H9 (cell line): ENCODE data around the gene PTDSS2. TPM values are rescaled to one million over a fixed set of nuclear protein-coding genes. Genes with fewer than 3 reads are reported as not detected.

Experiments used
- DNase-seq: peaks from one replicate; pipeline ENCODE4 v3.0.0-alpha.2; 2017
- H2AFZ ChIP-seq: one replicate; pipeline ENCODE4 v1.6.1; 2013; ENCODE audit warnings: mild to moderate bottlenecking, low read length, control low read depth, moderate library complexity
- H2AK5ac ChIP-seq: 2 replicates; pipeline ENCODE4 v1.6.1; 2013; ENCODE audit warnings: low read length, control low read depth, mixed read lengths; ENCODE audit not compliant: insufficient read length
- H2BK120ac ChIP-seq: one replicate; pipeline ENCODE4 v1.6.1; 2013; ENCODE audit warnings: low read depth, mild to moderate bottlenecking, low read length, control low read depth, inconsistent platforms; ENCODE audit not compliant: poor library complexity, severe bottlenecking
- H2BK12ac ChIP-seq: 2 replicates; pipeline ENCODE4 v1.6.1; 2013; ENCODE audit warnings: low read length, control low read depth, mixed read lengths, low read depth; ENCODE audit not compliant: insufficient read length
- H2BK15ac ChIP-seq: 2 replicates; pipeline ENCODE4 v1.6.1; 2013; ENCODE audit warnings: low read depth, low read length, control low read depth
- H2BK20ac ChIP-seq: one replicate; pipeline ENCODE4 v1.6.1; 2013; ENCODE audit warnings: low read depth, mild to moderate bottlenecking, low read length, control low read depth, inconsistent platforms; ENCODE audit not compliant: poor library complexity, severe bottlenecking
- H2BK5ac ChIP-seq: 2 replicates; pipeline ENCODE4 v1.6.1; 2013; ENCODE audit warnings: low read length, control low read depth, mixed read lengths; ENCODE audit not compliant: insufficient read length
- H3K14ac ChIP-seq: 2 replicates; pipeline ENCODE4 v1.6.1; 2013; ENCODE audit warnings: low read length, control low read depth; ENCODE audit not compliant: insufficient read depth
- H3K18ac ChIP-seq: 2 replicates; pipeline ENCODE4 v1.6.1; 2013; ENCODE audit warnings: low read depth, mild to moderate bottlenecking, mixed read lengths, low read length, control low read depth; ENCODE audit not compliant: insufficient read length
- H3K23ac ChIP-seq: 2 replicates; pipeline ENCODE4 v1.6.1; 2013; ENCODE audit warnings: low read length, control low read depth, mixed read lengths, low read depth; ENCODE audit not compliant: insufficient read length
- H3K23me2 ChIP-seq: 2 replicates; pipeline ENCODE4 v1.6.1; 2013; ENCODE audit warnings: low read depth, mild to moderate bottlenecking, mixed read lengths, low read length, control low read depth; ENCODE audit not compliant: insufficient read length, poor library complexity, severe bottlenecking
- H3K27ac ChIP-seq: 2 replicates; pipeline ENCODE4 v1.5.1; 2013; ENCODE audit warnings: low read length, control low read depth, mixed read lengths, low read depth; ENCODE audit not compliant: insufficient read length
- H3K27me3 ChIP-seq: 2 replicates; pipeline ENCODE4 v1.6.1; 2013; ENCODE audit warnings: low read length, control low read depth, inconsistent platforms; ENCODE audit not compliant: insufficient read depth
- H3K4ac ChIP-seq: 2 replicates; pipeline ENCODE4 v1.6.1; 2013; ENCODE audit warnings: low read depth, mild to moderate bottlenecking, control low read depth, inconsistent platforms, low read length, moderate library complexity
- H3K4me1 ChIP-seq: 2 replicates; pipeline ENCODE4 v1.6.1; 2013; ENCODE audit warnings: low read length, control low read depth, inconsistent platforms; ENCODE audit not compliant: insufficient read depth
- H3K4me2 ChIP-seq: 2 replicates; pipeline ENCODE4 v1.6.1; 2013; ENCODE audit warnings: low read length, control low read depth, mixed read lengths; ENCODE audit not compliant: insufficient read length, insufficient read depth
- H3K56ac ChIP-seq: 2 replicates; pipeline ENCODE4 v1.6.1; 2013; ENCODE audit warnings: low read depth, mild to moderate bottlenecking, mixed read lengths, low read length, control low read depth; ENCODE audit not compliant: insufficient read length
- H3K79me1 ChIP-seq: 2 replicates; pipeline ENCODE4 v1.6.1; 2013; ENCODE audit warnings: low read depth, mild to moderate bottlenecking, moderate library complexity, low read length, control low read depth, inconsistent platforms; ENCODE audit not compliant: insufficient read depth, poor library complexity, severe bottlenecking
- H3K79me2 ChIP-seq: 2 replicates; pipeline ENCODE4 v1.6.1; 2013; ENCODE audit warnings: low read length, control low read depth, inconsistent platforms; ENCODE audit not compliant: insufficient read depth
- H3K9ac ChIP-seq: 2 replicates; pipeline ENCODE4 v1.6.1; 2013; ENCODE audit warnings: low read length, control low read depth, mixed read lengths; ENCODE audit not compliant: insufficient read length; ENCODE audit errors: extremely low read depth
- H3K9me3 ChIP-seq: one replicate; pipeline ENCODE4 v1.6.1; 2013; ENCODE audit warnings: low read depth, low read length, inconsistent platforms; ENCODE audit not compliant: control insufficient read depth
- H3T11ph ChIP-seq: one replicate; pipeline ENCODE4 v1.6.1; 2013; ENCODE audit warnings: mild to moderate bottlenecking, low read length, control low read depth, inconsistent platforms
- H4K20me1 ChIP-seq: one replicate; pipeline ENCODE4 v1.6.1; 2013; ENCODE audit not compliant: control insufficient read depth, insufficient read length, insufficient read depth
- H4K5ac ChIP-seq: 2 replicates; pipeline ENCODE4 v1.6.1; 2013; ENCODE audit warnings: low read depth, mild to moderate bottlenecking, mixed read lengths, low read length, control low read depth; ENCODE audit not compliant: insufficient read length
- H4K8ac ChIP-seq: replicated peaks from 2 replicates; pipeline ENCODE4 v1.6.1; 2013; ENCODE audit warnings: low read length, control low read depth, mixed read lengths, low read depth; ENCODE audit not compliant: insufficient read length
- H4K91ac ChIP-seq: 2 replicates; pipeline ENCODE4 v1.6.1; 2013; ENCODE audit warnings: low read depth, mild to moderate bottlenecking, moderate library complexity, mixed read lengths, low read length, control low read depth; ENCODE audit not compliant: insufficient read length
- H3K27ac Mint-ChIP-seq, 3 experiments: 2 replicates in 2 of 3; 3 replicates in 1 of 3; pipeline ENCODE4 v1.8.0; 2020 to 2021; ENCODE audit warnings: mixed read lengths in 3 of 3, mild to moderate bottlenecking in 1 of 3, moderate library complexity in 1 of 3
- H3K27me3 Mint-ChIP-seq: 2 replicates; pipeline ENCODE4 v1.8.0; 2021; ENCODE audit warnings: low read depth, mild to moderate bottlenecking, moderate library complexity, mixed read lengths
- H3K36me3 Mint-ChIP-seq, 3 experiments: 2 replicates in 2 of 3; 3 replicates in 1 of 3; pipeline ENCODE4 v1.8.0; 2020 to 2021; ENCODE audit warnings: low read depth in 3 of 3, mixed read lengths in 3 of 3; ENCODE audit not compliant: insufficient read depth in 1 of 3
- H3K4me1 Mint-ChIP-seq, 2 experiments: 2 replicates each; pipeline ENCODE4 v1.8.0; 2020; ENCODE audit warnings: mixed read lengths in 2 of 2
- H3K4me3 Mint-ChIP-seq, 2 experiments: 2 replicates in 1 of 2; 3 replicates in 1 of 2; pipeline ENCODE4 v1.8.0; 2020 to 2021; ENCODE audit warnings: mild to moderate bottlenecking in 2 of 2, mixed read lengths in 2 of 2, moderate library complexity in 1 of 2
- H3K9me3 Mint-ChIP-seq, 2 experiments: 2 replicates in 1 of 2; 3 replicates in 1 of 2; pipeline ENCODE4 v1.8.0; 2020; ENCODE audit warnings: mild to moderate bottlenecking in 2 of 2, mixed read lengths in 2 of 2, moderate library complexity in 1 of 2
- CTCF ChIP-seq: fragments of 200-600 bp; sonication (generic); conservative IDR thresholded peaks from 3 replicates; pipeline ENCODE4 v1.8.0; 2021; ENCODE audit warnings: antibody characterized with exemption, mild to moderate bottlenecking
- WGBS: extraction: QIAGEN DNeasy Blood & Tissue Kit; methylation state at CpG from one replicate; pipeline ENCODE4 v1.1.7; 2013; ENCODE audit warnings: missing lambda C conversion rate, low lambda C conversion rate, mixed read lengths; ENCODE audit not compliant: insufficient read length; ENCODE audit errors: extremely low coverage; 5-methylcytosine and 5-hydroxymethylcytosine counted together
- total RNA-seq: library from RNA; stranded (reverse); gene quantifications from 2 replicates; pipeline ENCODE4 v1.2.1, GENCODE V29; 2021

The PTDSS2 gene
- total RNA-seq, 1 experiment from 2014 or later = 55.3 TPM

- no peak overlapping the region for H3K27ac Mint-ChIP-seq
- Histone ChIP-seq H2AFZ (no peak overlapping the region), H3K79me2 (no peaks in the 10 kb centered on the region; the same call in 1 of the 2 replicates), H3K14ac (no peak overlapping the region), H2AK5ac (no peak overlapping the region), H2BK12ac (no peak overlapping the region), H3K4me2 (no peak overlapping the region), H4K5ac (no peak overlapping the region), H3K23me2 (peaks cover 10% of the 10 kb centered on the region), H3K4ac (no peak overlapping the region), H3K79me1 (no peaks in the 10 kb centered on the region), H3K4me1 (no peaks in the 10 kb centered on the region), H4K8ac (no peak overlapping the region), H4K91ac (no peak overlapping the region), H4K20me1 (peaks cover 4% of the 10 kb centered on the region), H2BK5ac (no peak overlapping the region), H3T11ph (no peak overlapping the region), H2BK15ac (no peak overlapping the region), H3K9me3 (no peaks in the 10 kb centered on the region), H3K56ac (no peak overlapping the region), H2BK120ac (no peak overlapping the region), H3K27me3 (no peaks in the 10 kb centered on the region; the same call in 1 of the 2 replicates), H3K27ac (no peak overlapping the region), H3K9ac (no peak overlapping the region), H3K23ac (no peak overlapping the region), H3K18ac (no peak overlapping the region), H2BK20ac (no peak overlapping the region)
- H3K4me1 Mint-ChIP-seq = peaks cover 8 to 10% of the 10 kb centered on the region in 2 experiments
- WGBS = no CpG with 5 or more reads among the region's 21 CpGs
- H3K27me3 Mint-ChIP-seq = peaks cover 34% of the 10 kb centered on the region
- H3K36me3 Mint-ChIP-seq = no peaks in the 10 kb centered on the region; a peak in 1 of 7 replicates
- DNase-seq = no peak
- no peaks in the 10 kb centered on the region; a peak in 1 of 5 replicates for H3K9me3 Mint-ChIP-seq
- H3K4me3 Mint-ChIP-seq = no peak overlapping the region
- no peak for TF ChIP-seq CTCF
Measured at GRCh38 chr11:420911-421321, 29.2 kb upstream of the PTDSS2 start.
